Type B pancreatic cell (in vitro differentiated cells): ENCODE data around the gene GLIPR2. TPM values are rescaled to one million over a fixed set of nuclear protein-coding genes. Genes with fewer than 3 reads are reported as not detected.

Experiments used
- DNase-seq: peaks from one replicate; pipeline ENCODE4 v3.0.0; 2021; ENCODE audit warnings: mixed read lengths; ENCODE audit not compliant: unreplicated experiment; ENCODE audit errors: extremely low spot score
- H3K27ac Mint-ChIP-seq: 2 replicates; pipeline ENCODE4 v1.8.0; 2021; ENCODE audit warnings: mild to moderate bottlenecking, mixed read lengths
- H3K27me3 Mint-ChIP-seq: 2 replicates; pipeline ENCODE4 v1.8.0; 2021; ENCODE audit warnings: mixed read lengths
- H3K36me3 Mint-ChIP-seq: 2 replicates; pipeline ENCODE4 v1.8.0; 2021; ENCODE audit warnings: mixed read lengths
- H3K4me1 Mint-ChIP-seq: one replicate; pipeline ENCODE4 v1.8.0; 2021; ENCODE audit warnings: mixed read lengths; ENCODE audit not compliant: unreplicated experiment
- H3K4me3 Mint-ChIP-seq: 2 replicates; pipeline ENCODE4 v1.8.0; 2021; ENCODE audit warnings: mild to moderate bottlenecking, mixed read lengths
- H3K9me3 Mint-ChIP-seq: 2 replicates; pipeline ENCODE4 v1.8.0; 2021; ENCODE audit warnings: mixed read lengths
- total RNA-seq: library from RNA; stranded (reverse); gene quantifications from 2 replicates; pipeline ENCODE4 v1.2.1, GENCODE V29; 2021; ENCODE audit warnings: low replicate concordance
- TF ChIP-seq, protein P1 (sequence below): fragments of 200-600 bp; sonication (generic); conservative IDR thresholded peaks from 2 replicates; pipeline ENCODE4 v1.5.0; 2021; ENCODE audit warnings: antibody characterized with exemption, mild to moderate bottlenecking

Gene GLIPR2
- total RNA-seq, 1 donor from 2014 or later = 17.8 TPM

DNA sequence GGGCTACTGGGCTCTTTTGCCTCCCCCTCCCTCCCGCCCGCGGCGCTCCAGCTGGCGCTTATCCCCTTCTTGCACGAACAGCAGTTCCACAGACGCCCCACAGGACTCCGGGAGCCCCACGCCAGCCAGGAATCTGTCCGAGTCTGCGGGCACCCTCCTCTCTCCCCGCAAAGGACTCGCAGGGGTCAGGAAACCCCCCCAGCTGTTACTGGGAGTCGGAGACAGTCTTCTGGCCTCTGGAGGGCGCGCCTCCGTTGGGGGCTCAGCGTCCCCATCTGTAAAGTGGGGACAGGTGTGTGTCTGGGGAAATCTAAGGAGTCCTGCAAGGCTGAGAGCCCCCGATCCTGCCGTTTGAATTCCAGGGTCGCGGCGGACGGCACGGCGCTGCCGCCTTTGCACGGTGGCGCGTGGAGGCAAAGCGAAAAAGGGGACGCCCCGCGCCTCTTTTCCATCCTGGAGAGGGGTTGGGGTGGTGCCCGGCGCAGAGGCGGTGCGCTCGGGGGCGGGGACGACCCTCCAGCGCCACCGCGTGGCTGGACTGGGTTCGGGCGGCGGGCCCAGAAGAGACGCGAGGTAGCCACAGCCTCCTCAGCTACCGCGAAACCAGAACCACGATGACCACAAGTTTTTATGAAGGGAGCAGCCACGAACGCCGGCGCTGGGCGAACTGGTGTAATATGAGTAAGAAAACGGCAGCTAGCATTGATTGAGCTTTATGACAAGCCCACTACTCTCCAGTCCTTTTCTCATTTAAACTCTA, 29.8 kb downstream of the GLIPR2 start:
- H3K9me3 Mint-ChIP-seq = no peaks in the 10 kb centered on the region
- H3K36me3 Mint-ChIP-seq = no peaks in the 10 kb centered on the region
- TF ChIP-seq, protein P1, sequence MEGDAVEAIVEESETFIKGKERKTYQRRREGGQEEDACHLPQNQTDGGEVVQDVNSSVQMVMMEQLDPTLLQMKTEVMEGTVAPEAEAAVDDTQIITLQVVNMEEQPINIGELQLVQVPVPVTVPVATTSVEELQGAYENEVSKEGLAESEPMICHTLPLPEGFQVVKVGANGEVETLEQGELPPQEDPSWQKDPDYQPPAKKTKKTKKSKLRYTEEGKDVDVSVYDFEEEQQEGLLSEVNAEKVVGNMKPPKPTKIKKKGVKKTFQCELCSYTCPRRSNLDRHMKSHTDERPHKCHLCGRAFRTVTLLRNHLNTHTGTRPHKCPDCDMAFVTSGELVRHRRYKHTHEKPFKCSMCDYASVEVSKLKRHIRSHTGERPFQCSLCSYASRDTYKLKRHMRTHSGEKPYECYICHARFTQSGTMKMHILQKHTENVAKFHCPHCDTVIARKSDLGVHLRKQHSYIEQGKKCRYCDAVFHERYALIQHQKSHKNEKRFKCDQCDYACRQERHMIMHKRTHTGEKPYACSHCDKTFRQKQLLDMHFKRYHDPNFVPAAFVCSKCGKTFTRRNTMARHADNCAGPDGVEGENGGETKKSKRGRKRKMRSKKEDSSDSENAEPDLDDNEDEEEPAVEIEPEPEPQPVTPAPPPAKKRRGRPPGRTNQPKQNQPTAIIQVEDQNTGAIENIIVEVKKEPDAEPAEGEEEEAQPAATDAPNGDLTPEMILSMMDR = peak; percentile 95
- H3K27me3 Mint-ChIP-seq = peaks cover 13% of the 10 kb centered on the region
- peak; percentile 87 for DNase-seq
- peaks cover 34% of the 10 kb centered on the region for H3K4me1 Mint-ChIP-seq
- H3K27ac Mint-ChIP-seq = peak overlapping the region; percentile 23
- H3K4me3 Mint-ChIP-seq = peak overlapping the region; percentile 52

DNA sequence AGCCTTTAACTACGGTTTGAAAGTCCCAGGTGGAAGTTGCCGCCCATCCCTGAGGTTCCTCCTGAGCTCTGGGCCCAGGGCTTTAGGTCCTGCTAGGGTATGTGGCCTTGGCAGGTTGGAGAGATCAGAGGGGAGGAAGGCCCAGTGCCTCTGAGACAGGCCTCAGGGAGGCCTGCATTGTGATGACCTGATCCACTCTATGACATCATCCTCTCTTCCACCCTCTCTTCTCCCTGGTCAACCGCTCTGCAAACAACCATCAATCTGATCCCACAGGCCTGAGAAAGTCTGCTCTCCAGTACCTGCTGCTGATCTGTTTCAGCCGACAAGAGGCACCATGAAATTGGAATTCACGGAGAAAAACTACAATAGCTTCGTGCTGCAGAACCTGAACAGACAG, 32.6 kb downstream of the GLIPR2 start, which contains the start of gene CCIN:
Gene CCIN (plus strand): TSS at position 223 of the 400 bp plus-strand sequence. CDS start 115 bp downstream, at position 338.
- TF ChIP-seq, protein P1 = no peak
- Mint-ChIP-seq H3K4me1 (peaks cover 15% of the 10 kb centered on the region), H3K9me3 (no peaks in the 10 kb centered on the region), H3K27me3 (peaks cover 10% of the 10 kb centered on the region), H3K36me3 (no peaks in the 10 kb centered on the region), H3K27ac (no peak within 1 kb of the TSS), H3K4me3 (no peak within 1 kb of the TSS)
- DNase-seq = no peak

DNA sequence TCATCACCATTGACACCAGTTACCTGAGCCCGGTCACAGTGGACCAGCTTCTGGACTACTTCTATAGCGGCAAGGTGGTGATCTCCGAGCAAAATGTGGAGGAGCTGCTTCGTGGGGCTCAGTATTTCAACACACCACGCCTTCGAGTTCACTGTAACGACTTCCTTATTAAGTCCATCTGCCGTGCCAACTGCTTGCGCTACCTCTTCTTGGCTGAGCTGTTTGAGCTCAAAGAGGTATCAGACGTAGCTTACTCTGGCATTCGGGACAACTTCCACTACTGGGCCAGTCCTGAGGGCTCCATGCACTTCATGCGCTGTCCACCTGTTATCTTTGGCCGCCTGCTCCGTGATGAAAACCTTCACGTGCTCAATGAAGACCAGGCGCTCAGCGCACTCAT, 33.2 kb downstream of the GLIPR2 start:
- no peak overlapping the region for H3K27ac Mint-ChIP-seq
- TF ChIP-seq, protein P1 = no peak
- H3K36me3 Mint-ChIP-seq = no peaks in the 10 kb centered on the region
- no peaks in the 10 kb centered on the region for H3K9me3 Mint-ChIP-seq
- peaks cover 11% of the 10 kb centered on the region for H3K4me1 Mint-ChIP-seq
- no peak overlapping the region for H3K4me3 Mint-ChIP-seq
- no peak for DNase-seq
- peaks cover 8% of the 10 kb centered on the region for H3K27me3 Mint-ChIP-seq

DNA sequence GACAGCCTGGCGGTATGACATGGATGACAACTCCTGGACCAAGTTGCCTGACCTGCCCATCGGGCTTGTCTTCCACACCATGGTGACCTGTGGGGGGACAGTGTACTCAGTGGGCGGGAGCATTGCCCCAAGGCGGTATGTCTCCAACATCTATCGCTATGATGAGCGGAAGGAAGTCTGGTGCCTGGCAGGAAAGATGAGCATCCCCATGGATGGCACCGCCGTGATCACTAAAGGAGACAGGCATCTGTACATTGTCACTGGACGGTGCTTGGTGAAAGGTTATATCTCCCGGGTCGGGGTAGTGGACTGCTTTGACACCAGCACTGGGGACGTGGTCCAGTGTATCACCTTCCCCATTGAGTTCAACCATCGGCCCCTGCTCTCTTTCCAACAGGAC, 34.0 kb downstream of the GLIPR2 start:
- peaks cover 5% of the 10 kb centered on the region for H3K4me1 Mint-ChIP-seq
- H3K4me3 Mint-ChIP-seq = no peak overlapping the region
- no peak overlapping the region for H3K27ac Mint-ChIP-seq
- TF ChIP-seq, protein P1 = no peak
- H3K27me3 Mint-ChIP-seq = peaks cover 6% of the 10 kb centered on the region
- DNase-seq = no peak
- H3K36me3 Mint-ChIP-seq = no peaks in the 10 kb centered on the region
- no peaks in the 10 kb centered on the region for H3K9me3 Mint-ChIP-seq

DNA sequence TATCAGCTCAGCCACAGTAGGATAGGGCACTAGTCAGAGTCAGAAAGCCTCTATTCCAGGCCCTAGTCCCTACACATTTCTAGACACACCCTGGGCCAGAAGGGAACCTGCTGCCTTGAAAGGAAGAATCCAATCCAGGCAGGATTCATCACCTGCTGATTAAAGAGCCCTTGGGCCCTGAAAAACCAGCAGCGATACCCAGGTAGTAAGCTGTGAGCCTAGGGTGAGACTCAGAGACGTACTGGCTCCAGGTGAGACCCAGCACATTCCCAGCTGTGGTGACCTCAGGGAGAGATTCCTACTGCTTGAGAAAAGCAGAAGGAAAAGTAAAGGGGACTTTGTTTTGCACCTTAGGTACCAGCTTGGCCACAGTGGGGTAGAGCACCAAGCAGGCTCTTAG, 37.3 kb downstream of the GLIPR2 start:
- H3K4me1 Mint-ChIP-seq = no peaks in the 10 kb centered on the region

More for the DNA sequence above, 37.3 kb downstream of the GLIPR2 start:
- Mint-ChIP-seq H3K27ac (no peak overlapping the region), H3K27me3 (peaks cover 3% of the 10 kb centered on the region), H3K4me3 (no peak overlapping the region), H3K9me3 (no peaks in the 10 kb centered on the region), H3K36me3 (no peaks in the 10 kb centered on the region)
- no peak for DNase-seq
- TF ChIP-seq, protein P1 = no peak
